Measurements from ENCODE around the gene PLD4.

DNA sequence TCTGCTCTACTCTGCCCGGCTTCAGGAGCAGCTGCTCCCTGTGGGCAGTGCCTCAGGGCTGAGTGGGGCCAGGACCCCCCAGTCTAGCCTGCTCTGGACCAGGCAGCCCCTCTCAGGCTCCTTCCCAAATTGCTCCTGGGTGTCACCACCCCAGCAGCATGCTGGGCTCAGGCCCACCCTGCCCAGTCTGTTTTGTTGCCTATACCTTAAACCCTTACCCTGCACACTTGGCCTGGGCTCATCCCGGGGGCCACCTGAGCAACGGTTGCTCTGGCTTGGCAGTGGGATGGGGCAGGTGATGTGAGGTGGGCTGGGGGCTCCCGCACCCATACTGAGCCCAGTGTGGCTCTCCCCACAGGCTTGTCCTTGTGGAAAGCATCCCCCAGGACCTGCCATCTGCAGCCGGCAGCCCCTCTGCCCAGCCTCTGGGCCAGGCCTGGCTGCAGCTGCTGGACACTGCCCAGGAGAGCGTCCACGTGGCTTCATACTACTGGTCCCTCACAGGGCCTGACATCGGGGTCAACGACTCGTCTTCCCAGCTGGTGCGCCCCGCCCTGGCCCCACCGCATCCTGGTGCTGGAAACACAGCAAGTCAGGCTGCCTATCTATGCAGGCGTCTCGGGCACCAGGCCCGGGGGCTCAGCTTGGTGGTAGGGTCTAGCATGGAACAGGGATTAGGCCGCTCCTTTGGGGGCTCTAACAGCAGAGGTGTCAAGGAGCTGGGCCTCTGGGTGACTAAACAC, 3.9 kb downstream of the PLD4 start:
- TF ChIP-seq POLR2A (IDR thresholded peaks at IDR 0.05; ENCODE audit: low read depth, low read length), result no peak
- no peak for TF ChIP-seq POLR2AphosphoS5 (IDR thresholded peaks at IDR 0.05; ENCODE audit: low read depth, low read length)

Measured in GM12892 (cell line).